A549 (cell line): ENCODE data around the gene HMGA1.

Experiments used
- EP300 ChIP-seq, 2 experiments: fragments of >200 bp; sonication (Bioruptor Twin); formaldehyde crosslinking; IDR thresholded peaks; 2 replicates in 1 of 2; 3 replicates in 1 of 2; pipeline ENCODE4 v1.6.1; 2016 to 2017
- ESRRA ChIP-seq: fragments of 150-350 bp; IDR thresholded peaks from 2 replicates; pipeline ENCODE4 v1.6.1; 2014; ENCODE audit warnings: mild to moderate bottlenecking, low read length, borderline replicate concordance
- JUN ChIP-seq, 2 experiments: fragments of >200 bp; sonication (Bioruptor Twin); formaldehyde crosslinking; IDR thresholded peaks; 2 replicates in 1 of 2; 3 replicates in 1 of 2; pipeline ENCODE4 v1.6.1; 2016 to 2017
- MAFK ChIP-seq: fragments of 450-650 bp; IDR thresholded peaks from 2 replicates; pipeline ENCODE4 v1.6.1; 2014; ENCODE audit not compliant: partially characterized antibody
- POLR2A ChIP-seq: IDR thresholded peaks from 2 replicates; pipeline ENCODE4 v1.6.1; 2012; ENCODE audit warnings: mild to moderate bottlenecking, low read length
- RCOR1 ChIP-seq: fragments of 150-350 bp; IDR thresholded peaks from 2 replicates; pipeline ENCODE4 v1.6.1; 2014; ENCODE audit warnings: antibody characterized with exemption, low read length, low read depth
- RFX5 ChIP-seq: fragments of 450-650 bp; IDR thresholded peaks from 2 replicates; pipeline ENCODE4 v1.7.1; 2014; ENCODE audit warnings: antibody characterized with exemption, mild to moderate bottlenecking, moderate library complexity
- RNF2 ChIP-seq: fragments of 200-600 bp; sonication (generic); IDR thresholded peaks from 2 replicates; pipeline ENCODE4 v1.6.1; 2016; ENCODE audit warnings: low read depth, mild to moderate bottlenecking, antibody characterized with exemption, moderate library complexity, borderline replicate concordance
- TP53 ChIP-seq: fragments of 250-450 bp; sonication (Bioruptor Pico); IDR thresholded peaks from 2 replicates; pipeline ENCODE4 v1.5.0; 2021; ENCODE audit warnings: mild to moderate bottlenecking, moderate library complexity
- TF ChIP-seq, protein P1 (sequence below): fragments of >200 bp; sonication (Bioruptor Twin); formaldehyde crosslinking; IDR thresholded peaks from 3 replicates; pipeline ENCODE4 v1.5.1; 2016
- TF ChIP-seq, protein P2 (sequence below): fragments of >200 bp; sonication (Bioruptor Twin); formaldehyde crosslinking; IDR thresholded peaks from 3 replicates; pipeline ENCODE4 v1.6.1; 2016
- TF ChIP-seq, protein P3 (sequence below): fragments of 200-600 bp; sonication (generic); IDR thresholded peaks from 2 replicates; pipeline ENCODE4 v1.6.1; 2016; ENCODE audit warnings: antibody characterized with exemption, mild to moderate bottlenecking, moderate library complexity
- TF ChIP-seq, protein P4 (sequence below): IDR thresholded peaks from 2 replicates; pipeline ENCODE4 v1.6.1; 2012; ENCODE audit warnings: low read depth, borderline replicate concordance
- TF ChIP-seq, protein P5 (sequence below): fragments of 450-650 bp; IDR thresholded peaks from 2 replicates; pipeline ENCODE4 v1.6.1; 2014; ENCODE audit warnings: antibody characterized with exemption

DNA sequence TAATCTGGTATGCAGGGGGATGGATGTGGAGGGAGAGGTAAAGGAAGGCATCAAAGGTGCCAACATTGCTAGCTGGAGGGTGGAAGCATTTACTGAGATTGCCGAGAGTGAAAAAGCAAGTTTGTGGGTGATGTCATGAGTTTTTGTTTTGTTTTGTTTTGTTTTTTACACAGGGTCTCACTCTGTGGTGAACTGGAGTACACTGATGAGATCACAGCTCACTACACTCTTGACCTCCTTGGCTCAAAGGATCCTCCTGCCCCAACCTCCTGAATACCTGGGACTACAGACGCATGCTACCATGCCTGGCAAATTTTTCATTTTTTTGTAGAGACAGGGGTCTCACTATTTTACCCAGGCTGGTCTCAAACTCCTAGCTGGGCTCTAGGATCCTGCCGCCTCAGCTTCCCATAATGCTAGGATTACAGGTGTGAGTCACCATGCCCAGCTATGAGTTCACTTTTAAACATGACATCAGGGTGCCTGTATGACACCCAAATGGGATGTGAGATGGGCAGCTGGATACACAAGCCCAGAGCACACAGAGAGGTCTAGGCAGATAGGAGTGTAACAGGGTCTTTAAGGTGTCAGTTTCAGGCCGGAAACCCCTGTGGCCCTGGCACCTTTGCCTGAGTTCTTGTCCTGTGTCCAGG, 35.1 kb upstream of the HMGA1 start:
- TF ChIP-seq, protein P1, sequence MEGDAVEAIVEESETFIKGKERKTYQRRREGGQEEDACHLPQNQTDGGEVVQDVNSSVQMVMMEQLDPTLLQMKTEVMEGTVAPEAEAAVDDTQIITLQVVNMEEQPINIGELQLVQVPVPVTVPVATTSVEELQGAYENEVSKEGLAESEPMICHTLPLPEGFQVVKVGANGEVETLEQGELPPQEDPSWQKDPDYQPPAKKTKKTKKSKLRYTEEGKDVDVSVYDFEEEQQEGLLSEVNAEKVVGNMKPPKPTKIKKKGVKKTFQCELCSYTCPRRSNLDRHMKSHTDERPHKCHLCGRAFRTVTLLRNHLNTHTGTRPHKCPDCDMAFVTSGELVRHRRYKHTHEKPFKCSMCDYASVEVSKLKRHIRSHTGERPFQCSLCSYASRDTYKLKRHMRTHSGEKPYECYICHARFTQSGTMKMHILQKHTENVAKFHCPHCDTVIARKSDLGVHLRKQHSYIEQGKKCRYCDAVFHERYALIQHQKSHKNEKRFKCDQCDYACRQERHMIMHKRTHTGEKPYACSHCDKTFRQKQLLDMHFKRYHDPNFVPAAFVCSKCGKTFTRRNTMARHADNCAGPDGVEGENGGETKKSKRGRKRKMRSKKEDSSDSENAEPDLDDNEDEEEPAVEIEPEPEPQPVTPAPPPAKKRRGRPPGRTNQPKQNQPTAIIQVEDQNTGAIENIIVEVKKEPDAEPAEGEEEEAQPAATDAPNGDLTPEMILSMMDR = no peak
- TF ChIP-seq, protein P2, sequence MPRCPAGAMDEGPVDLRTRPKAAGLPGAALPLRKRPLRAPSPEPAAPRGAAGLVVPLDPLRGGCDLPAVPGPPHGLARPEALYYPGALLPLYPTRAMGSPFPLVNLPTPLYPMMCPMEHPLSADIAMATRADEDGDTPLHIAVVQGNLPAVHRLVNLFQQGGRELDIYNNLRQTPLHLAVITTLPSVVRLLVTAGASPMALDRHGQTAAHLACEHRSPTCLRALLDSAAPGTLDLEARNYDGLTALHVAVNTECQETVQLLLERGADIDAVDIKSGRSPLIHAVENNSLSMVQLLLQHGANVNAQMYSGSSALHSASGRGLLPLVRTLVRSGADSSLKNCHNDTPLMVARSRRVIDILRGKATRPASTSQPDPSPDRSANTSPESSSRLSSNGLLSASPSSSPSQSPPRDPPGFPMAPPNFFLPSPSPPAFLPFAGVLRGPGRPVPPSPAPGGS = no peak
- TF ChIP-seq EP300 (IDR thresholded peaks at IDR 0.05) (no peak), ESRRA (no peak), MAFK (no peak), RCOR1 (no peak), TP53 (CRISPR knock-in tag) (no peak), POLR2A (no peak), RNF2 (no peak), JUN (IDR thresholded peaks at IDR 0.05) (no peak), RFX5 (no peak)
- TF ChIP-seq, protein P3, sequence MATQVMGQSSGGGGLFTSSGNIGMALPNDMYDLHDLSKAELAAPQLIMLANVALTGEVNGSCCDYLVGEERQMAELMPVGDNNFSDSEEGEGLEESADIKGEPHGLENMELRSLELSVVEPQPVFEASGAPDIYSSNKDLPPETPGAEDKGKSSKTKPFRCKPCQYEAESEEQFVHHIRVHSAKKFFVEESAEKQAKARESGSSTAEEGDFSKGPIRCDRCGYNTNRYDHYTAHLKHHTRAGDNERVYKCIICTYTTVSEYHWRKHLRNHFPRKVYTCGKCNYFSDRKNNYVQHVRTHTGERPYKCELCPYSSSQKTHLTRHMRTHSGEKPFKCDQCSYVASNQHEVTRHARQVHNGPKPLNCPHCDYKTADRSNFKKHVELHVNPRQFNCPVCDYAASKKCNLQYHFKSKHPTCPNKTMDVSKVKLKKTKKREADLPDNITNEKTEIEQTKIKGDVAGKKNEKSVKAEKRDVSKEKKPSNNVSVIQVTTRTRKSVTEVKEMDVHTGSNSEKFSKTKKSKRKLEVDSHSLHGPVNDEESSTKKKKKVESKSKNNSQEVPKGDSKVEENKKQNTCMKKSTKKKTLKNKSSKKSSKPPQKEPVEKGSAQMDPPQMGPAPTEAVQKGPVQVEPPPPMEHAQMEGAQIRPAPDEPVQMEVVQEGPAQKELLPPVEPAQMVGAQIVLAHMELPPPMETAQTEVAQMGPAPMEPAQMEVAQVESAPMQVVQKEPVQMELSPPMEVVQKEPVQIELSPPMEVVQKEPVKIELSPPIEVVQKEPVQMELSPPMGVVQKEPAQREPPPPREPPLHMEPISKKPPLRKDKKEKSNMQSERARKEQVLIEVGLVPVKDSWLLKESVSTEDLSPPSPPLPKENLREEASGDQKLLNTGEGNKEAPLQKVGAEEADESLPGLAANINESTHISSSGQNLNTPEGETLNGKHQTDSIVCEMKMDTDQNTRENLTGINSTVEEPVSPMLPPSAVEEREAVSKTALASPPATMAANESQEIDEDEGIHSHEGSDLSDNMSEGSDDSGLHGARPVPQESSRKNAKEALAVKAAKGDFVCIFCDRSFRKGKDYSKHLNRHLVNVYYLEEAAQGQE = no peak
- TF ChIP-seq, protein P4, sequence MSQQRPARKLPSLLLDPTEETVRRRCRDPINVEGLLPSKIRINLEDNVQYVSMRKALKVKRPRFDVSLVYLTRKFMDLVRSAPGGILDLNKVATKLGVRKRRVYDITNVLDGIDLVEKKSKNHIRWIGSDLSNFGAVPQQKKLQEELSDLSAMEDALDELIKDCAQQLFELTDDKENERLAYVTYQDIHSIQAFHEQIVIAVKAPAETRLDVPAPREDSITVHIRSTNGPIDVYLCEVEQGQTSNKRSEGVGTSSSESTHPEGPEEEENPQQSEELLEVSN = no peak
- TF ChIP-seq, protein P5, sequence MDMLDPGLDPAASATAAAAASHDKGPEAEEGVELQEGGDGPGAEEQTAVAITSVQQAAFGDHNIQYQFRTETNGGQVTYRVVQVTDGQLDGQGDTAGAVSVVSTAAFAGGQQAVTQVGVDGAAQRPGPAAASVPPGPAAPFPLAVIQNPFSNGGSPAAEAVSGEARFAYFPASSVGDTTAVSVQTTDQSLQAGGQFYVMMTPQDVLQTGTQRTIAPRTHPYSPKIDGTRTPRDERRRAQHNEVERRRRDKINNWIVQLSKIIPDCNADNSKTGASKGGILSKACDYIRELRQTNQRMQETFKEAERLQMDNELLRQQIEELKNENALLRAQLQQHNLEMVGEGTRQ = no peak
